Epidermal melanocyte (primary cell): ENCODE data around the gene PMM2.

Experiments used
- DNase-seq: peaks from one replicate; pipeline ENCODE4 v3.0.0; 2011; ENCODE audit warnings: low spot score; ENCODE audit not compliant: insufficient read length

Gene PMM2

DNA sequence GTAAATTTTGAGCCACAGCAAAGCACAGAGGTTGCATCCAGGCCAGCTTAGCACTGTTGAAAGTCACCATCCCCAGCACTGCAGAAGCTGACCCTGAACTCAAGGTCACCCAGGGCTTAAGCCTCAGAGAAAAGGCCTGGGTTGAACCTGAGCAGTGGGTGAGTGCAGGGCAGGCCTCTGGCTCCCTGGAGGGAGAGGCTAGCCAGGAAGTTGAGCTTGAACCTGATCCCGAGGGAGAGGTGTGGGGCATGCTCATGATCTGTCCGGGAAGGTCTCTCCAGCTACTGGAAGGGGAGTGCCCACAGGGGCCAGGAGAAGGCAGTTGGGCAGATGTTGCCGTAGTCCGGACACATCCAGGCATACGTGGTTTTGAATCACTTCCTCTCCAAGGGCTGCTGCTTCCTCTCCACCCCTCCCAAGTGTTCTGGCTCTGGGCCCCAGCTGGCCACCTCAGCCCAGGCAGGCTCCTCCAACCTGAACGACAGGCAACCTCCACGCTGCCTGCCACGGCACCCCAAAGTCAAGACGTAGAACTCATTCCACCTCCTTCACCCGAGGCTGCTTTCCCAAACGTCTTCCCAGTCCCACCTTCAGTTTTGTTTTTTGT is 52.7 kb downstream of the PMM2 start:
- DNase-seq, result no peak

DNA sequence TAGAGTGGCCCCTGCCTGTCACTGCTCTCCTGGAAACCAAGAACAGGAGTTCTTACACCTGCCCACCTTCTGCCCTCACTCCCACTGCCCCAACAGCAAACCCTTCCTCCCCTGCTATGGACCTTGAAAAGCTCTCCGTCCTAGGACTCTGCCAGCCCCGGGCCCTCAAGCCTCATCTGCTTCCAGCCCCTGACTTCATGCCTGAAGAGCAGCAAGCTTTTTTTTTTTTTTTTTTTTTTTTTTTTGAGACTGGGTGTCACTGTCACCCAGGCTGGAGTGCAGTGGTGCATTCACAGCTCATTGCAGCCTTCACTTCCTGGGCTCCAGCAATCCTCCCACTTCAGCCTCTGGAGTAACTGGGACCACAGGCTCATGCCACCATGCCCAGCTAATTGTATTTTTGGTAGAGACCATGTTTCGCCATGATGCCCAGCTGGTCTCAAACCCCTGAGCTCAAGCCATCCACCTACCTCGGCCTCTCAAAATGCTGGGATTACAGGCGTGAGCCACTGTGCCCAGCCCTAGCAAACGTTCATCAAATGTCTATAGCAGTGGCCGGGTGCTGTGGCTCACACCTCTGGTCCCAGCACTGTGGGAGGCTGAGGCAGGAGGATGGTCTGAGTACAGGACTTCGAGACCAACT is 54.2 kb downstream of the PMM2 start:
- no peak for DNase-seq

DNA sequence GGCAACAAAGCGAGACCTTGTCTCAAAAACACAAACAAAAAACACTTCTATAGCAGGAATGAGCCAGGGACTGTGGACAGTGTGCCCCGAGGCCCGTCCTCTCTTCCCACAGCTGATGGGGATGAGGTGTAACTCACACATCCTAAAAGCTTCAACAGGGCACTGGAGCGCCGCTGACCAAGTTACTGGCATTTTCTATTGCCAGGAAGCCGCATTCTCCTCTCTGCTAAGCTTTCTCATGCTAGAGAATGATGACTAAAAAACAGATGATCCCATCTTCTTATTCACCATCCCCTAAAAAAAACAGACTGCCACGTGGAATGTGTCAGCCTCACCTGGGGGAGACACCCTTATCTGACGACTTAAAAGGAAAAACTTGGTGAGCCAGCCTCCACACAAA is 54.9 kb downstream of the PMM2 start:
- no peak for DNase-seq

DNA sequence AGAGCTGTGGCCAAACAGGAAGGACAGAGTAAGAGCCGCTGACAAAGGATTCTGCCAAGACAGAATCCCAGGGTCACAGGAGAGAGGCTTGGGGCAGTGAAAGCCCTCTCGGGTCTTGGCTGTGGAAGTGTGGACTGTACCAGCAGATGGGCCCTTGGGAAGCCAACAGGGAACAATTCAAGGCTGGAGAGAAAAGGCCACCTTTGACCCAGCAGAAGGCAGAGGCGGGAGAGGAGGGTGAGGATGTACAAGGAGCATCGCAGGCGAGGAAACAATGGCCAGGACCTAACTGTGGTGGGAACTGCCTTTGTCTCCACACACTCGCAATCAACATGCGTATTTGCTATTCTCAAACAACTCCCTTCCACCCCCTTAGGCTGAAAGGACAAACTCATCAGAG is 55.5 kb downstream of the PMM2 start:
- no peak for DNase-seq

DNA sequence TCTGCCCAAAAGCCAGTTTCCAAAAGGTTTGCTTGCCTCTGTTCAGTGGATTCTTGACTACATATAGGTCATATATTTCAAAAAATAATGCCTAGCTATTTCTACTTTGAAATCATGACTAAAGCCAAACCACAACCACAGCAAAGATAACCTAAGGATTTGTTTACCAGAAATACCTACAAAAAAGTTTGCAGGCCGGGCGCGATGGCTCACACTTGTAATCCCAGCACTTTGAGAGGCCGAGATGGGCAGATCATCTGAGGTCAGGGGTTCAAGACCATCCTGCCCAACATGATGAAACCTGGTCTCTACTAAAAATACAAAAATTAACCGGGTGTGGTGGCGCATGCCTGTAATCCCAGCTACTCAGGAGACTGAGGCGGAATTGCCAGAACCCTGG is 56.0 kb downstream of the PMM2 start:
- DNase-seq, result no peak

DNA sequence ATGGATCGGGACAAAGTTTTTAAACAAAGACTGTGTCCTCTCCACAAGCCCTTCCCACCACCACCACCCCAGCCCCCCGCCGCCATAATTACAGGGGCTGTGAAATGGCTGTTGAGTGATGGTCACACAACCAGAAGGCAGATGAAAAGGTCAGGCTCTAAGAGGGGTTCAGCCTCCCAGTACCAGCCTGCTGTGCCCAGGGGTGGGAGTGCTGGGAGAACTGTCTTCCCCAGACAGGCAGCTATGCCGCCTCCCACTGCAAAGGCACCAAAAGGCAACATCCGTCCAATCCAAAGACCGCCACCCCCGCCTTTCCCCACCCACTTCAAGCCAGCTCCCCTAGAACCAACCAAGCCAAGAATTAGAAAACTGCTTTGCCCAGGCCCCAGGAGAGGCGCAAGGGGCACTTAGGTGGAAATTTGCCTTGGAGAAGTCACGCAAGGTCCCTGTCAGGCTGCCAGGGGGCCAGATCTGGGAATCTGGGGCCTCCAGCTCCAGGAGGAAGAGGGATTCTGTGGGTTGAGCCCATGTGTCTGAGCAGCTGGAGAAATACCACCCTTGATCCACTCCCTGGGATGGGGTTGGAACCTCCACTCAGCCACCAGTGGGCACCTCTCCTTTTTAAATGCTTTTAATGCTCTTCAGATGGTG is 56.8 kb downstream of the PMM2 start:
- no peak for DNase-seq

DNA sequence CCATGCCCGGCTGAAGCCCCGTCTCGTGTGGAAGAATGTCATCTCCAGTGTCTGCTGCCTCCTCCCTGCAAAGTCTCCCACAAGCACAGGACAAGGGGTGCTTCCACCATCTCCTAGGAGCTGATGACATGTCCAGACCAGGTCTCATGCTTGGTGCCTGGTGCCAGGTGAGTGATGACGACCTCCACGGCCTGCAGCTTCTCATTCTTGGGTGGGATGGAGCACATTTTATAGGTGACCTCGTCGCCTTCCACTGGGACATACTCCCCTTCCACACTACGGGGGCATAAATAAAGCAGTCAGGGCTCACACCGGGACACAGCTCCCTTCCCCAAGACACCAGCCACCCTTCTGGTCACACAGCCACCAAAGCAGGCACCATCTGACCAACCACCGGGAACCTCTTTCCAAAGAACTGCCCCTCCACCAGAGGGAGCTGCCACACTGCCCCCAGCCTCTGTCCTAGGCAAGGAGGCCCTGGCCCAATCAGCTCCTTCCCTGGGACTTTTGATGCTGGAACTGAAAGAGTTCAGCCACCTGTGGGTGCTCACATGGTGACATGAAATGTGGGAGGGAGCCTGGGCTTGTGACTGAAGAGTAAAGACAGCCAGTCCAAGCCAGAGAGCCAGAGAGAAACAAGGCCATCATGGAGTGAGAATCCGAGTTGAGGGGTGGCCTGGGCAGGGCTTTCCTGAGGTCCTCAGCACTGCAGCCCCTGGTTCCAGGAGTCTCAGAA is 57.6 kb downstream of the PMM2 start:
- DNase-seq, result no peak

DNA sequence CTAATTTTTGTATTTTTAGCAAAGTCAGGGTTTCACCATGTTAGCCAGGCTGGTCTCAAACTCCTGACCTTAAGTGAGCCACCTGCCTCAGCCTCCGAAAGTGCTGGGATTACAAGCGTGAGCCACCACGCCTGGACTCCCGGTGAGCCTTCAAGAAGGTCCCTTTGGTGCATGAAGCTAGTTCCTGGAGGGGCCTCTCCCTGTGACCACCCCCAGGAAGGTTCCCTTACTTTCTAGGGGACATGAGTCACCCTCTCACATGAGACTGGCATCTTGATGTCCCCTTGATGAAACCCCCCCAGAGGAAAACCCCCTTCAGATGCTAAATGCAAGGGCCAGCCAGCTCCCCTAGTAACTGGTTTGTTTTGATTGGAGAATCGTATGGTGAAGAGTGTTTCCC is 58.3 kb downstream of the PMM2 start:
- no peak for DNase-seq

DNA sequence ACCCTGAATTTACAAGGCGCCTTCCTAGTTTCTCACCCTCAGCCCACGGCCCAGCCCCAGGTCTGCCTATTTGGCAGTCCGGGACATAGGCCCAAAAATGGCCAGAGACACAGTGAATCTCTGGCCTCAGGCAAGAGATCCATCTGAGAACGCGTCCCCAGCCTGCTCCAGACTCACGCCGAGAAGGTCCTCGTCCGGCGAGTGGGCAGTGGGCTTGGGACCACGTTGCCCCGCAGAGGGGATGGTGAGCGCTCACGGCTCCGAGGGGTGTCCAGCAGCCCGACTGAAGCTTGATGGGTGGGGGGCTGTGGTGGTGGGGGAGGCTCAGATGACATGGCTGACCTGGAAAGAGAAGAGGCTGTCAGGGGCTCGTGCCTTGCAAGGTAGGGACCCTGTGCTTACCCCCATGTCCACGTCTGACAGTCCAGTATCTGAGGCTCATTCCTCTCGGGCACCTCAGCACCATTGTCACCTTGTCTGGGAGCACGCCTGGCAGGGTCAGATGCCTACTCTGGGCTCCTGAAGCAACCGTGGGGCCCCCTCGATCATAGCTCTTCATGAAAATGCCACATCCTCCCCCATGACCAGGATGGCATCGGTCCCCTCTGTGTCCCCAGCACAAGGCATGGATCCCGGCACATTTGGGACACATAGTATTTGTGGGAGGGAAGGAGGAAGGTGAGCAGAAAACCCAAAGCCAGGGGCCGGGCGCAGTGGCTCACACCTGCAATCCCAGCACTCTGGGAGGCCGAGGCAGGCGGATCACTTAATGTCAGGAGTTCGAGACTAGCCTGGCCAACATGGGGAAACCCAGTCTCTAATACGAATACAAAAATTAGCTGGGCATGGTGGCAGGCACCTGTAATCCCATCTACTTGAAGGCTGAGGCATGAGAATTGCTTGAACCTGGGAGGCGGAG is 61.6 kb downstream of the PMM2 start:
- DNase-seq, result no peak

DNA sequence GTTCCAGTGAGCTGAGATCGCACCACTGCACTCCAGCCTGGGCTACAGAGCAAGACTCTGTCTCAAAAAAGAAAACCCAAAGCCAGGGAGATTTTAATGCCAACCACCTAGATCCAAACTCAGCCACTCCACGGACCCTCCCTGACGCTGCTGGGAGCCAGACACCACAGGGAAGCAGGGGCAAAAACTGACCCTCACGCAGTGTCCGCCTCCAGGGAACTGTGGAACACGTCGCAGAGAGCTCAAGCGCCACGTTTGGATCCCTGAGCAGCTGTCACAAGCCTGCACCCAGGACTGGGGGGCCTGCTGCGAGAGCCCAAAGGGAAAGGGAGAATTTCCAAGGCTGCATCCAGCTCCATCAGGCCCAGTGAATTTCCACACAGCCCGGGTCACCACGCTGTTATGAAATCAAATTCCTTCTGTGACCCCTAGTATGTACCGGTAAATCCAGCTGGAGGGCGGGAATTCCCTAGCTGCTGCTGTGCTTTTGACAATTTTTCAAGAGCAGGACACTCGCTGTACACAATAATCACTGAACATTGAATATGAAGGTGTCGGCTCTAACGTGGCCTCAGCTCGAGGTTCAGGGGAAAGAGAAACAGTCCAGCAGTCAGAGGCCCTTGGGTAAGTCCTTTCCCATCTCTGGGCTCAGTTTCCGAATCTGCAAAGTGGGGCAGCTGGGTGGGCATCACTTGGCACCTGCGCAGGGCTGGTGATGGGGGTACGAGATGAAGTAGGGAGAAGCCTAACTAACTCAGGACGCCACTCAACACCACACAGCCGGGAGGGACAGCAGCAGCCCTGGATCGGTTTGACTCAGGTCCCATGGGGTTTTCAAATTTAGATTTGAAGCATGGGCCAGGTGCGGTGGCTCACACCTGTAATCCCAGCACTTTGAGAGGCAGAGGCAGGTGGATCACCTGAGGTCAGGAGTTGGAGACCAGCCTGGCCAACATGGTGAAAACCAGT is 62.6 kb downstream of the PMM2 start:
- peak; percentile 18 for DNase-seq

DNA sequence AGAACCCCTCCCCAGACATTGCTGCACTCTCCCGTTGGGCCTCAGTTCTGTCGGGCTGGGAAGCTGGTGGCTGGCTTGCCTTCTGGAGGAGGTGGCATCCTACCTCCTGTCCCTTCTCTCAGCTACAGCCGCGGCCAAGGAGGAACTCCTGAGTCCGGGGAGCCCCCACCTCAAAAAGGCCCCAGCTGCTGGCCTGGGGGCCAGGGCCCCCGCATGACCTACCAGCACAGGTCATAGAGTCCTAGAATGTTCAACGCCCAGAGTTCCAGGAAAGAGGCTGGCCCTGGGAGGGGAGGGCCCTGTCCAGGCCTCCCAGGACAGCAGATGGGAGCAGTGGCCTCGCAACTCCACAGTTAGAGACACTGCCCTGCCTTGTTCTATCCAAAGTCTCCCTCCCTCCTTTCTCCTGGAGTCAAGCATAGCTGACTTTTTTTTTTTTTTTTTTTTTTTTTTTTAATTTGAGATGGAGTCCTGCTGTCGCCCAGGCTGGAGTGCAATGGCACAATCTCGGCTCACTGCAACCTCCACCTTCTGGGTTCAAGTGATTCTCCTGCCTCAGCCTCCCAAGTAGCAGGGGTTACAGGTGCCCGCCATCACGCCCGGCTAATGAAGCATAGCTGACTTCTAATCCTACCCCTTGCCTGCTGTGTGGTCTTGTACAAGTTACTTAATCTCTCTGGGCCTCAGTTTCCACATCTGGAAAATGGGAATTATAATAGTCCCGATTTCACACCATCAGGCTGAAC is 64.1 kb downstream of the PMM2 start:
- peak; percentile 4 for DNase-seq

DNA sequence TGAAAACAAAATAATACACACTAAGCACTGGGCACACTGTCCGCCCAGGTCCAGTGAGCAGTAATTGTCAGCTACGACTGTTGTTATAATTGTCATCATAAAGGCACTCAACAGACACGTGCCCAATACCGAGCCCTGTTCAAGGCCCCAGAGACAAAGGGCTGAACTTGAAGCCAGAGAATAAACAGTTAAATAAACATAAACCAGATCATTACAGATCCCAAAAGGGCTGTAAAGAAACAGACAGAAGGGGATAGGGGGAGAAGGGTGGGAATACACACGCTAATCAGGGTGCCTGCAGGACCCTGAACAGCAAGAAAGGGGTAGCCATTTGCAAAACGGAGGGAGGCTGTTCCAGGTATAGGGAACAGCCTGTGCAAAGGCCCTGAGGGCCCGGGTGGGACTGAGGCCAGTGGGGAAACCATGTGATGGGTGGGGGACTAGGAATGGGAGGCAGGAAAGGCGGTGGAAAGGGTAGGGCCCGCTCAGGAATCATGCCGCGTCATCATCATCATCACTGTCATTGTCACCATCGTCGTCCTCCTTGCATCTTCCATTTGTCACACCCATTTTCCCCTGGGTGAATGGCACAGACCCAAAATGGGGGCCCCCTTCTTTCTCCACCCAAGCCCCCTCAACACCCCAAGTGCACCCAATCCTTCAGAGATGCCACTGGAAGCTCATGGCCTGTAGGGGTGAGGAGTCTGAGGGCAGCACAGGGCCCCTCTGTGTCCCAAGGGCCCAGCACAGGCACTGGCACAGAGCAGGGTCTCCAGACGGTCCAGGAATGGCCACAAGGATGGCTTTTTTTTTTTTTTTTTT is 64.9 kb downstream of the PMM2 start:
- no peak for DNase-seq

DNA sequence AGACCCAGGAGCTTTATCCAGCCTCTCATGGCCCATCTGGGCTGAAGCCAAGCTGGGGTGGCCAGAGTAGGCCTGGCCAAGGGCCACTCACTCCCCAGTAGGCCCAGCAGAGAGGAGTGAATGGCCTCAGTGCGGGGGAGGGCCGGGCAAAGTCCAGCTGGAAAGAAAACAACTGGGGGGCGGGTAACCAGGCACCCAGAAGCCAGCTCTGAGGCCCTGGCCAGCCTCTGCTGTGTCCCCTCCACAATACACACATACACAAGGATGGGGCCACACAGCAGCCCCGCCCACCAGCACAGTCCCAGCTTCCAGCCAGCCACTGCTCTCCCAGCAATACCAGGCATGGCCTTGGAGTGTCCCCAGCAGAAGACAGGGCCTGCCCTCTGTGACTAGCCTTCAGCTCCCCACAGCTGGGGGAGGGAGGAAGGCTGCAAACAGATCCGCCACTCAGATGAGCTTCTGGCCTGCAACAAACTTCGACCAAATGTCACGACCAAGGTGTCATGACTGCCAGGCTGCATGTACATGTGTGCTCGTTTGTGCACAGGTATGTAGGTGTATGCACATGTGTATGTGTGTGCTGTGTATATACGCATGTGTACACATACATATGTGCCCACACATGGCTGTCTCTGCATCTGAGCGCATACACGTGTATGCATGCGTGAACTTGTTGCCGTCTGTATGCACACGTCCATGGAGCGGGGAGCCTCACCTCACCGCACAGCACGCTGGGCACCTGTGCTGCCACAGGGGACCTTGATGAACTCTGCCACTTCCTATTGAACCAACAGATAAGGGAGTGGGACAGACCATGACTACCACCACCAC is 66.2 kb downstream of the PMM2 start:
- no peak for DNase-seq

DNA sequence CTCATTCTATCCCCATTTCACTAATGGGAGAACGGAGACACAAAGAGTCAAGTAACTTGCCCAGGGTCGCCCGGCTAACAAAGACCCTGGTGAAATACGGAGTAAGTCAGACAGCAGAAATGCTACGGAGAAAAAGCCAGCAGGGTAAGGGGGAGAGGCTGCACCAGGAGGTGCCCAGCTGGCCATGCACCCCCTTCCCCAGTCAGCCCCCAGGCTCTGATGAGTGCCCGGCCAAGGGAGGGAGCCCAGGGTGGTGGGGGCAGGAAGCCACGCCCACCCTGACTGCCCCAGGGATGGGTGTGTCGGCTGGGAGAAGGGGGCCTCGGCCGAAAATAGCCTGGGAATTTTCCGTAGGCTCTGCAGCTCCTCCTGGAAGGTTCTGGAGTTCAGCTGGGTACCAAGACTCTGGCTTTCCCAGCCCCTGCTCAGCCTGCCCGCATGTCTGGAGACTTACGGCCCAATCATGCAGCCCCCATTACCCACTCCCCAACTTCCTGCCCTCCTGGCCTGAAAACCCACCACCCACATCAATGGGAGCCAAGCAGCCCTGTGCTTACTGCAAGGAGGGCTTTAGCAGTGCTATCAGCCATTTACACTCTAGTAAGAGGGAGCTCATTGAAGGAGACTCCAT is 67.0 kb downstream of the PMM2 start:
- no peak for DNase-seq

DNA sequence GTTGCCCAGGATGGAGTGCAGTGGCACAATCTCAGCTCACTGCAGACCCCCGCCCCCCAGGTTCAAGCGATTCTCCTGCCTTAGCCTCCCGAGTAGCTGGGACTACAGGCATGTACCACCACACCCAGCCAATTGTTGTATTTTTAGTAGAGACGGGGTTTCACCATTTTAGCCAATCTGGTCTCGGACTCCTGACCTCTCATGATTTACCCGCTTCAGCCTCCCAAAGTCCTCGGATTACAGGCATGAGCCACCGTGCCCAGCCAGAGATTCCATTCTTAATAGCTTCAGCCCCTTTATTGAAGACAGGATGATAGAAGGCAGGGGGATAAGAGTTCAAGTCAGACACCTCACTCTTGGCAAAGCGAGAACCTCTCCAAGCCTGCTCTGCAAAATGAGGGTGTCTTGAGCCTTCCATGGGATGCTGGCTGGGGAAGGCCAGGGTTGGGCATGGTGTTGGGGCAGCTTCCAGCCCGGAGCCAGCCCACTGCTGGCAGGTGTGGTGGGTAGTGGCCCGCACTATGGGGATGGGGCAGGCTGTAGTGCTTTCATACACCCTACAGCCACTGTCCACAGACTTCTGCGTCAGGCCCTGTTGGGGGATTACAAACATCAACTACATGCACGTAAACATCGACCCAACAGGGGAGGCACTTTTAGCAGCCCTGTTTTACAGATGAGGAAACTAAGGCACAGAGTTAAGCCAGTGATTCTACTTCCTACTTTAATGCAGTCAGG is 67.7 kb downstream of the PMM2 start:
- DNase-seq, result no peak

DNA sequence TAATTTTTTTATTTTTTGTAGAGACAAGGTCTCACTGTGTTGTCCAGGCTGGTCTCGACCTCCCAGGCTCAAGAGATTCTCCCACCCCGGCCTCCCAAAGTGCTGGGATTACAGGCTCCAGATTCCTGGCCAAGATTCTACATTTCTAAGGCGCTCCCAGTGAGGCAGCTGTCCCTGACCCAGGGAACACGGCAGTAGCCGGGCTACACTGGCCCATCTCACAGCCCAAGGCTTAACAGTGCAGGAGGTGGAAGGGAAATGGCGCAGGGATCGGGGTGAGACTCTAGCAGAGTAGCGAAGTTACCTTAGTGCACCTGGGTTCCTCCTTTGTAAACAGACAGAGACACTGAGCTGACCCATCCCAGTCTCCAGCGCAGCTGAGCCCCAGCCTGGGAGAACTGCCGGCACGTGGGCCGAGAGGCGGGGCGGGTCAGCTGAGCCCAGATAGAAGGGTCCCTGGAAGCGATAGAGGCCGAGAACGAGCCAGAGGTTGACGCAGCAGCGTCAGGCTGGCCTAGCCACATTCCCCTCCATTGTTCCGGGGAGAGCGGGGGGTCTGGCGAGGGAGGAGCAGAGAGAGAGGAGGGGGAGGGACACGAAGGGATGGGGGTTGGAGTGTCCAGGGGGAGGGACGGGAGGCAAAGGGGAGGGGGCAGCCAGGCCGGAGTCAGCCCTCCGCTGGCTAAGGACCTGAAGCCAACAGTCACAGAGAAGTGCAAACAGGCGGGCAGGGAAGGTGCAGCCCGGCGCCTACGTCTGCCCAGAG is 68.7 kb downstream of the PMM2 start:
- DNase-seq, result no peak
